ENCODE data around the gene CCL2. TPM values are rescaled to one million over a fixed set of nuclear protein-coding genes. Genes with fewer than 3 reads are reported as not detected.
A peak's percentile ranks its signal among the peaks of the same experiment; 100 is the strongest.

The CCL2 gene
- polyA plus RNA-seq, 3 donors, result 1.4 to 44.9 (median 17.7) TPM

GRCh38 chr17:34246881-34247280, 8.2 kb upstream of the CCL2 start:
- Mint-ChIP-seq H3K27ac (no peak overlapping the region), H3K9me3 (peaks cover 0 to 9% (median 0%) of the 10 kb centered on the region in 7 donors), H3K36me3 (peaks cover 3 to 7% of the 10 kb centered on the region in 2 donors), H3K4me3 (peak overlapping the region in 1 of 2 donors; percentile 46), H3K4me1 (peaks cover 12% of the 10 kb centered on the region), H3K27me3 (ENCODE audit: low read depth in 3 of 3) (peaks cover 0 to 11% (median 0%) of the 10 kb centered on the region in 3 donors)
- Histone ChIP-seq H4K20me1 (ENCODE audit: insufficient read depth, low read length) (no peaks in the 10 kb centered on the region), H3K4me2 (replicated peaks; ENCODE audit: extremely low read depth, low read length, poor library complexity, severe bottlenecking) (peak overlapping the region; percentile 47), H2AFZ (ENCODE audit: insufficient read depth, low read depth, low read length, poor library complexity, severe bottlenecking) (no peak overlapping the region), H3K36me3 (replicated peaks in 1 of 2; ENCODE audit: control insufficient read depth in 1 of 2, insufficient read depth in 2 of 2, low read length in 2 of 2) (no peaks in the 10 kb centered on the region), H3K27ac (ENCODE audit: low read depth in 1 of 2, low read length in 2 of 2) (peak overlapping the region; percentile 85 to 94), H3K4me3 (replicated peaks in 1 of 3; ENCODE audit: low read depth in 2 of 3, low read length in 3 of 3) (peak overlapping the region in 1 of 3 experiments; percentile 7), H3K9me3 (replicated peaks in 1 of 2; ENCODE audit: control insufficient read depth in 1 of 2, insufficient read depth in 1 of 2, low read length in 2 of 2) (no peaks in the 10 kb centered on the region), H3K9ac (ENCODE audit: insufficient read depth, low read length, poor library complexity, severe bottlenecking) (peak overlapping the region; percentile 55), H3K4me1 (ENCODE audit: control insufficient read depth in 1 of 2, insufficient read depth in 2 of 2, low read length in 2 of 2) (peaks cover 92 to 97% of the 10 kb centered on the region in 2 donors), H3K79me2 (ENCODE audit: insufficient read depth, low read length) (no peaks in the 10 kb centered on the region), H3K27me3 (ENCODE audit: control insufficient read depth in 2 of 2, insufficient read depth in 2 of 2, low read length in 2 of 2) (no peaks in the 10 kb centered on the region)
- DNase-seq, result peak; percentile 78 to 94 (median 93)
- WGBS (ENCODE audit: insufficient coverage), result no CpG with 5 or more reads among the region's 3 CpGs
- intact Hi-C loops (cut with micrococcal nuclease), result loop anchor here in 1 of 2 donors (2.0 to 5.0 kb wide), 2 partner anchors 26 to 120 kb away; no protein-coding TSS in a partner anchor
- TF ChIP-seq CTCF (IDR thresholded peaks at IDR 0.05), result no peak

- Mint-ChIP-seq H3K27ac (no peak overlapping the region), H3K4me1 (peaks cover 26% of the 10 kb centered on the region), H3K27me3 (ENCODE audit: low read depth in 3 of 3) (peaks cover 0 to 11% (median 0%) of the 10 kb centered on the region in 3 donors), H3K36me3 (peaks cover 3 to 13% of the 10 kb centered on the region in 2 donors), H3K9me3 (peaks cover 0 to 9% (median 0%) of the 10 kb centered on the region in 7 donors), H3K4me3 (peak overlapping the region in 1 of 2 donors; percentile 63)
- no peak for TF ChIP-seq CTCF (IDR thresholded peaks at IDR 0.05)
- peak; percentile 80 to 93 (median 90) for DNase-seq
- intact Hi-C loops (cut with micrococcal nuclease), result loop anchor here in 1 of 2 donors (2.0 to 5.0 kb wide), 2 partner anchors 48 to 119 kb away; no protein-coding TSS in a partner anchor
- no peaks in the 10 kb centered on the region for H3K27me3 ChIP-seq (ENCODE audit: control insufficient read depth in 2 of 2, insufficient read depth in 2 of 2, low read length in 2 of 2)
- no peak overlapping the region for H2AFZ ChIP-seq (ENCODE audit: insufficient read depth, low read depth, low read length, poor library complexity, severe bottlenecking)
- H3K79me2 ChIP-seq (ENCODE audit: insufficient read depth, low read length), result no peaks in the 10 kb centered on the region
- H3K9me3 ChIP-seq (replicated peaks in 1 of 2; ENCODE audit: control insufficient read depth in 1 of 2, insufficient read depth in 1 of 2, low read length in 2 of 2), result no peaks in the 10 kb centered on the region
- H3K4me2 ChIP-seq (replicated peaks; ENCODE audit: extremely low read depth, low read length, poor library complexity, severe bottlenecking), result peak overlapping the region; percentile 48
- H3K4me1 ChIP-seq (ENCODE audit: control insufficient read depth in 1 of 2, insufficient read depth in 2 of 2, low read length in 2 of 2), result peaks cover 89 to 92% of the 10 kb centered on the region in 2 donors
- 25% methylated on average over 4 of the region's 6 CpGs for WGBS (ENCODE audit: insufficient coverage)
- peak overlapping the region; percentile 71 to 94 for H3K27ac ChIP-seq (ENCODE audit: low read depth in 1 of 2, low read length in 2 of 2)
- H3K9ac ChIP-seq (ENCODE audit: insufficient read depth, low read length, poor library complexity, severe bottlenecking), result peak overlapping the region; percentile 55
- H3K4me3 ChIP-seq (replicated peaks in 1 of 3; ENCODE audit: low read depth in 2 of 3, low read length in 3 of 3), result peak overlapping the region in 1 of 3 experiments; percentile 6
- no peaks in the 10 kb centered on the region for H3K36me3 ChIP-seq (replicated peaks in 1 of 2; ENCODE audit: control insufficient read depth in 1 of 2, insufficient read depth in 2 of 2, low read length in 2 of 2)
- no peaks in the 10 kb centered on the region for H4K20me1 ChIP-seq (ENCODE audit: insufficient read depth, low read length)
Observed at GRCh38 chr17:34248511-34249024, 6.5 kb upstream of the CCL2 start.

Measured in CD14-positive monocyte (primary cell).